ENCODE data around the gene ZBTB21.

Gene ZBTB21

GRCh38 chr21:41985662-41986416, 24.3 kb downstream of the ZBTB21 start:
- no peak for DNase-seq
- H3K36me3 Mint-ChIP-seq (ENCODE audit: insufficient read depth) = peaks cover 6% of the 10 kb centered on the region
- no peak for ATAC-seq (replicated peaks)
- H3K4me1 Mint-ChIP-seq (ENCODE audit: low read depth in 2 of 2) = peaks cover 0 to 1% of the 10 kb centered on the region in 2 donors
- no peak overlapping the region for H3K27ac Mint-ChIP-seq
- peaks cover 0 to 8% of the 10 kb centered on the region in 2 donors for H3K9me3 Mint-ChIP-seq
- peaks cover 0 to 6% of the 10 kb centered on the region in 2 donors for H3K27me3 Mint-ChIP-seq
- H3K4me3 Mint-ChIP-seq = no peak overlapping the region

GRCh38 chr21:41983229-41983628, 26.9 kb downstream of the ZBTB21 start:
- Mint-ChIP-seq H3K9me3 (peaks cover 4 to 17% of the 10 kb centered on the region in 2 donors), H3K36me3 (ENCODE audit: insufficient read depth) (no peaks in the 10 kb centered on the region), H3K4me3 (no peak overlapping the region), H3K27me3 (peaks cover 15 to 17% of the 10 kb centered on the region in 2 donors), H3K4me1 (ENCODE audit: low read depth in 2 of 2) (peaks cover 0 to 1% of the 10 kb centered on the region in 2 donors), H3K27ac (no peak overlapping the region)
- ATAC-seq (replicated peaks) (no peak), DNase-seq (no peak)

GRCh38 chr21:41980561-41980960, 29.6 kb downstream of the ZBTB21 start:
- Mint-ChIP-seq H3K27ac (no peak overlapping the region), H3K4me3 (no peak overlapping the region), H3K4me1 (ENCODE audit: low read depth in 2 of 2) (no peaks in the 10 kb centered on the region), H3K36me3 (ENCODE audit: insufficient read depth) (peaks cover 5% of the 10 kb centered on the region), H3K9me3 (peaks cover 4 to 17% of the 10 kb centered on the region in 2 donors), H3K27me3 (peaks cover 15 to 17% of the 10 kb centered on the region in 2 donors)
- DNase-seq (no peak), ATAC-seq (replicated peaks) (no peak)

- no peaks in the 10 kb centered on the region for H3K4me1 Mint-ChIP-seq (ENCODE audit: low read depth in 2 of 2)
- no peak for DNase-seq
- no peak overlapping the region for H3K27ac Mint-ChIP-seq
- no peak overlapping the region for H3K4me3 Mint-ChIP-seq
- no peak for ATAC-seq (replicated peaks)
- H3K36me3 Mint-ChIP-seq (ENCODE audit: insufficient read depth) = peaks cover 5% of the 10 kb centered on the region
- H3K9me3 Mint-ChIP-seq = peaks cover 4 to 17% of the 10 kb centered on the region in 2 donors
- peaks cover 15 to 17% of the 10 kb centered on the region in 2 donors for H3K27me3 Mint-ChIP-seq
These were observed 30.3 kb downstream of the ZBTB21 start for GRCh38 chr21:41979751-41980369.

GRCh38 chr21:41979335-41979734, 30.8 kb downstream of the ZBTB21 start:
- Mint-ChIP-seq H3K4me1 (ENCODE audit: low read depth in 2 of 2) (no peaks in the 10 kb centered on the region), H3K36me3 (ENCODE audit: insufficient read depth) (peaks cover 5% of the 10 kb centered on the region)

DNA sequence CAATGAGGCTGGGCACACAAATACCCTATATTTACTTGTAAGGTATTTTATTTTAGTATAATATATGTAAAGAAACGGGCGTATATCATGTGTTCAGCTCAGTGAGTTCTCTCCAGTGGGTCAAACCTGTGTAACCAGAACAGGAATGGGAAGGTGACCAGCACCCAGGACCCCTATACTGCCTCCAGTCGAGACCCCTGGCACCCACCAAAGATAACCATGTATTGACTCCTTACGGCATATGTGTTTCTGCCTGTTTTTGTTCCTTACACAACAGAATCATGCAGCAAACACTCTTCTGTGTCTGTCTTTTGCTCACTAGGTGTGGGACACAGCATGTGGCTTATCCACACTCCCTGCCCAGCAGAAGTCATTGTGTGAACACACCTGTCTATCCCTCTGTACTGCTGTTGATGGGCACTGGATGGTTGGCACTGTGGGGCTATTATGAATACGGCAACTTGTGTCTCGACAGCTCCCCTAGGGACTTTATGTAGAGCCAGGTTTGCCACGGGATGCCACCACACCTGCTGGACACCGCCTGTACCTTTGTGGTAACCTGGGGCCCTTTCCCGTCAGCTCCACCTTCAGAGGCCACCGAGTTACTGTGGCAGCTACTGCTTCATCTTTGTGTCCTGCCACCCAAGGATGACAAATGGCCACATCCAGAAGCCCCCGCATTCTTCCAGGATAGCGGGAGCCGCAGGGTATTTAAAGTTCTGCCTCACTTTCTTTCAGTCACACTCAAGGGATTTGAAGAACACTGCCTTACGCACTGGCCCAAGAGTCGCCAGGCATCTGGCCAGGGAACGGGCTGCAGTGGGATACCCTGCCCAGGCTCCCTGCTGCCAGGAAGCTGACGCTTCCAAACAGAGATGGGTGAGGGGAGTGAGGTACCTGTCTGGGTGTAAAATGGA, 32.9 kb downstream of the ZBTB21 start:
- Mint-ChIP-seq H3K4me3 (no peak overlapping the region), H3K27ac (no peak overlapping the region), H3K27me3 (peaks cover 13 to 21% of the 10 kb centered on the region in 2 donors), H3K9me3 (peaks cover 4 to 13% of the 10 kb centered on the region in 2 donors), H3K36me3 (ENCODE audit: insufficient read depth) (peaks cover 7% of the 10 kb centered on the region), H3K4me1 (ENCODE audit: low read depth in 2 of 2) (peaks cover 0 to 6% of the 10 kb centered on the region in 2 donors)
- DNase-seq (no peak), ATAC-seq (replicated peaks) (no peak)

More at GRCh38 chr21:41979335-41979734, 30.8 kb downstream of the ZBTB21 start:
- no peak for ATAC-seq (replicated peaks)
- Mint-ChIP-seq H3K27me3 (peaks cover 17 to 19% of the 10 kb centered on the region in 2 donors), H3K27ac (no peak overlapping the region), H3K9me3 (peaks cover 4 to 17% of the 10 kb centered on the region in 2 donors), H3K4me3 (no peak overlapping the region)
- DNase-seq = no peak

DNA sequence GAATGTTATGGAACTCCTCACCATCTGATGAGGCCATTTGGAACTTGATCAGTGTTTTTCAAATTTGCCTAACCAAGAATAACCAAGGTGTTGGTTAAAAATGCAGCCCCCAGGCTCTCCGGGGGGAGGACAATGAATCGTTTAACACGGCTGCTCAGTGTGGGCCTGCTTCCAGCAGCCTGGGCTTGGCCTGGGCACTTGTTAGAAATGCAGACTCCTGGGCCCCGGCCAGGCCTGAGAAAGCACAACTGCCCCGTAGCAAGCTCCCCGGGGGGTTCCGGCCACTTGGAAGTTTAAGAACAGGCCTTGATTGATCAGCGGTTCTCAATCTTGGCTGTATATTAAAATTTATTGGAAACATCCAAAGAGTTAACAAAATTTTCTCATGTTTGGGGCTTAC, 33.5 kb downstream of the ZBTB21 start:
- H3K27ac Mint-ChIP-seq = no peak overlapping the region
- H3K4me1 Mint-ChIP-seq (ENCODE audit: low read depth in 2 of 2) = peaks cover 0 to 6% of the 10 kb centered on the region in 2 donors
- H3K4me3 Mint-ChIP-seq = no peak overlapping the region
- H3K36me3 Mint-ChIP-seq (ENCODE audit: insufficient read depth) = peaks cover 7% of the 10 kb centered on the region
- ATAC-seq (replicated peaks) (no peak), DNase-seq (no peak)
- peaks cover 4 to 10% of the 10 kb centered on the region in 2 donors for H3K9me3 Mint-ChIP-seq
- H3K27me3 Mint-ChIP-seq = peaks cover 11 to 21% of the 10 kb centered on the region in 2 donors

DNA sequence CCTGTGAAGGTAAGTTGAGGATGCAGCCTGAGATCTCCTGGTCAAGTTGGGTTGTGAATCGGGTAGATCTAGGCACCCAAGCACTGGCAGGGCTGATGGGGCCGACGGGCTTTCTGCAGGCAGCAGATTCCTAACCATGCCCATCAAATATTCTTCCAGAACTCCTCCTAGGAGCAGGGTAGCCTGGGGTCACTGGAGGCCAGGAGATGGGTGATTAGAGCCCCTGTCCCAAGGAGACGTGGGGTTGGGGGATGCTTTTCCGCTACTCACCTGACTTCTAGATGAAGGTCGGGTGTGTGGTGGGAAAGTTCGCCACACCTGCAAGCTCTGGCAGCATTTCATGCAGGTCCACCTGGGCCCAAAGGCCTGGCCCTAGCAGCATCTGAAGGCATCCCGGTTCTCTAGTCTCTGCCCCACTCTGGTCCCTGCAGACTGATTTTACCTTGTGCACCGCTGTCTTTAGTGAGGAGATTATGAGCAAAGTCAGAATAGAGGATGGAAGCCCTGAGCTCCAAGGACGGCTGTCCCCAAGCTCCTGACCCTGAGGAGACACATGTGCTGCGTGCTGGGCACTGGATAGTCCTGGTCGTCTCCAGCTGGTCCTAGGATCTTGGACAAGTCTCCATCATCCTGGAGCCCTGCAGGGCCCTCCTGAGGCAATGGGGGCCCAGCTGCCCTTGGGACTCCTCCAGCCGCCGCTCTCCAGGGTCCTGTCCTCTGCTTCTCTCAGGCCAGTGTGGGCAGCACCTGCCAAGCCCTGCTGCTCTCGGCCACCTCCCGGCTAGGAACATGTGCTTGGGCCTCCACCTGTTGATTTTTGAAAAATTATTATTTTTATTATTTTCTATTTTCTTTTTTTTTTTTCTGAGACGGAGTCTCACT, 34.5 kb downstream of the ZBTB21 start:
- peaks cover 4 to 10% of the 10 kb centered on the region in 2 donors for H3K9me3 Mint-ChIP-seq
- H3K27ac Mint-ChIP-seq = no peak overlapping the region
- peaks cover 0 to 6% of the 10 kb centered on the region in 2 donors for H3K4me1 Mint-ChIP-seq (ENCODE audit: low read depth in 2 of 2)
- H3K27me3 Mint-ChIP-seq = peaks cover 11 to 21% of the 10 kb centered on the region in 2 donors
- ATAC-seq (replicated peaks) = no peak
- no peak overlapping the region for H3K4me3 Mint-ChIP-seq
- DNase-seq = no peak
- peaks cover 7% of the 10 kb centered on the region for H3K36me3 Mint-ChIP-seq (ENCODE audit: insufficient read depth)

DNA sequence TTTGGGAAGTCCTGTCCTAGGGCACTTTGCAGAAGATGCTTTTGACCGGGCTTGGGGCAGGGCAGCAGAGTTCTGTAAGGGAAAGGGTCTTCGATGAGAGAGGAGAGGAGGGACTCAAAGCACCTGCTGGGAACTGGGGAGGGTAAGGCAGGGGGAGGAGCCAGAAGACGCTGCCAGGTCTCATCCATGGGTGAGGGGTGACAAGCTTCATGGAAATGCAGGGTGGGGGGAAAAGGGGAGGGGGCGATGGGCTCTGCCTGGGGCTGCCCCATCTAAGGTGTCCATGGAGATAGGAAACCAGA, 35.5 kb downstream of the ZBTB21 start:
- no peak overlapping the region for H3K4me3 Mint-ChIP-seq
- H3K27me3 Mint-ChIP-seq = peaks cover 8 to 17% of the 10 kb centered on the region in 2 donors
- no peak for DNase-seq
- ATAC-seq (replicated peaks) = no peak
- no peak overlapping the region for H3K27ac Mint-ChIP-seq
- peaks cover 4 to 9% of the 10 kb centered on the region in 2 donors for H3K9me3 Mint-ChIP-seq
- H3K4me1 Mint-ChIP-seq (ENCODE audit: low read depth in 2 of 2) = peaks cover 0 to 6% of the 10 kb centered on the region in 2 donors
- peaks cover 7% of the 10 kb centered on the region for H3K36me3 Mint-ChIP-seq (ENCODE audit: insufficient read depth)

DNA sequence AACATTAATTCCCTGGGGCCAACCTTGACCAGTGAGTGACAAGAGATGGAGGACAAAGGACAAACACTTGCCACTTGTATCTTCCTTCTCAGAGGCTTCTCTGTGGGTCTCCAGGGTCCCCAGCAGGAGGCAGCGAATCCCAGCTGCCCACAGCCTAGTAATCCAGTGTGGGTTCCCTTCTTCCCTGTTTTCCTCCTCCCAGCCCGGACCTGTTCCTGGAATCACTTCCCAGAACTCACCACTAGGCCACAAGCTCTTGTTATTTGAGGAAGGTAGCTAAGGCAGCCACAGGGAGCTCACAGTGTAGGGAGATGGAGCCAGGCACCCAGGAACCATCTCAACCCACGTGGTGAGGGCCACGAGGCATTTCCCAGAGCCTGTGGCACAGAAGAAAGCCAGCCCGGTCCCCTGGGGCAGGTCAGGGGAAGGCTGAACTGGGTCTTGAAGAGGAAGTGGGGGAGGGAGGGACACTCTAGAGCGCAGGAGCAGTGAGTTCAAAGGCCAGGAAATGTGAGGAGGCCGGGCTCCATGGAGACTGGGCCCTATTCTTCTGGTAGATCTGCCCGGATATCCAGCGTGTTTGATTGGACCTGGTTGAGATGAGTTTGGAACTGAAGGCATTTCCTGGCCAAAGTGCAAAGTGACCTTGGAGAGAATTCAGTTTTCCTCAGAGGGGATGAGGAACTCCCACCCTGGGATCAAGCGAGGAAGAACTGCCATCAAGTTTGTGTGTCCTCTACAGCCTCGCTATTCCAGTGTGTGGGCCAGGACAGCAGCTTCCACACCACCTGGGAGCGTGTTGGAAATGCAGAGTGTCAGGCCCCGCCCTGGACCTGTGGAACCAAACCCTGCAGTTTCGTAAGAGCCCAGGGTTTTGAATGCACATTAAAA, 36.1 kb downstream of the ZBTB21 start:
- Mint-ChIP-seq H3K27ac (no peak overlapping the region), H3K4me3 (no peak overlapping the region), H3K4me1 (ENCODE audit: low read depth in 2 of 2) (peaks cover 0 to 6% of the 10 kb centered on the region in 2 donors), H3K9me3 (peaks cover 0 to 3% of the 10 kb centered on the region in 2 donors), H3K36me3 (ENCODE audit: insufficient read depth) (peaks cover 7% of the 10 kb centered on the region), H3K27me3 (peaks cover 2 to 11% of the 10 kb centered on the region in 2 donors)
- DNase-seq = no peak
- ATAC-seq (replicated peaks) = no peak

GRCh38 chr21:41973427-41973831, 36.7 kb downstream of the ZBTB21 start:
- H3K9me3 Mint-ChIP-seq = no peaks in the 10 kb centered on the region
- peaks cover 0 to 6% of the 10 kb centered on the region in 2 donors for H3K4me1 Mint-ChIP-seq (ENCODE audit: low read depth in 2 of 2)
- H3K4me3 Mint-ChIP-seq = no peak overlapping the region
- H3K27ac Mint-ChIP-seq = no peak overlapping the region
- no peak for ATAC-seq (replicated peaks)
- peaks cover 7% of the 10 kb centered on the region for H3K36me3 Mint-ChIP-seq (ENCODE audit: insufficient read depth)
- H3K27me3 Mint-ChIP-seq = peaks cover 0 to 6% of the 10 kb centered on the region in 2 donors
- DNase-seq = no peak
